IMR-90 (cell line): ENCODE results near the gene NUFIP1.

Experiments
- MXI1 ChIP-seq: IDR thresholded peaks from 2 replicates; pipeline ENCODE4 v1.6.1; 2012; ENCODE audit warnings: low read depth, mild to moderate bottlenecking, low read length, moderate library complexity, borderline replicate concordance
- NFE2L2 ChIP-seq: fragments of 150-350 bp; IDR thresholded peaks from 2 replicates; pipeline ENCODE4 v1.6.1; 2016; ENCODE audit warnings: low read depth, mild to moderate bottlenecking, low read length
- POLR2A ChIP-seq: IDR thresholded peaks from 2 replicates; pipeline ENCODE4 v1.6.1; 2012; ENCODE audit warnings: mild to moderate bottlenecking, low read depth, low read length
- RAD21 ChIP-seq: IDR thresholded peaks from 2 replicates; pipeline ENCODE4 v1.6.1; 2012; ENCODE audit warnings: low read length, improper control_type of control experiment
- RCOR1 ChIP-seq: IDR thresholded peaks from 2 replicates; pipeline ENCODE4 v1.6.1; 2012; ENCODE audit warnings: mild to moderate bottlenecking, low read length, improper control_type of control experiment; ENCODE audit not compliant: insufficient replicate concordance
- RFX5 ChIP-seq: IDR thresholded peaks from 2 replicates; pipeline ENCODE4 v1.8.0; 2012; ENCODE audit warnings: low read depth, mild to moderate bottlenecking, low read length, moderate library complexity
- TF ChIP-seq, protein P1 (sequence below): conservative IDR thresholded peaks from 2 replicates; pipeline ENCODE4 v1.5.1; 2012; ENCODE audit warnings: mild to moderate bottlenecking, low read depth, low read length, improper control_type of control experiment
- TF ChIP-seq, protein P2 (sequence below): fragments of 150-350 bp; IDR thresholded peaks from 2 replicates; pipeline ENCODE4 v1.6.1; 2017; ENCODE audit warnings: mild to moderate bottlenecking, antibody characterized with exemption, low read length, low read depth

DNA sequence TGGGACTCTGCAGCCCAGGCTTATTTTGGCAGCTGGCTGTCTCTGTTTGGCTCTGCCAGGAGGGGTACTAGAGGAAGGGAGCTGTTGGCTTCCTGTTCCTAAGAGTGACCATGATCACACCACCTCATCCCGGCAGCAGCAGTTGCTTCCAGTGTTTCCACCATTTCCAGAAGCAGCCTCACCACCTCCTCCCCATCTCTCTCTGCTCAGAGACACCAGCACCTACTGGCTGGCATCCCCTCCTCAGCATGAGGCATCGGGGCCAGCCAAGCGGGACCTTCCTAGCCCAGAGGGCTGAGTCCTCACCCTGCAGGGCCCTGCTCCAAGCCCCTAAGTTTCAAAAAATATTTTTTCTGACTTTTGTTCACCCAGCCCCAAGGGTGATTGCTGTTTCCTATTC, 59.0 kb downstream of the NUFIP1 start:
- TF ChIP-seq, protein P1, sequence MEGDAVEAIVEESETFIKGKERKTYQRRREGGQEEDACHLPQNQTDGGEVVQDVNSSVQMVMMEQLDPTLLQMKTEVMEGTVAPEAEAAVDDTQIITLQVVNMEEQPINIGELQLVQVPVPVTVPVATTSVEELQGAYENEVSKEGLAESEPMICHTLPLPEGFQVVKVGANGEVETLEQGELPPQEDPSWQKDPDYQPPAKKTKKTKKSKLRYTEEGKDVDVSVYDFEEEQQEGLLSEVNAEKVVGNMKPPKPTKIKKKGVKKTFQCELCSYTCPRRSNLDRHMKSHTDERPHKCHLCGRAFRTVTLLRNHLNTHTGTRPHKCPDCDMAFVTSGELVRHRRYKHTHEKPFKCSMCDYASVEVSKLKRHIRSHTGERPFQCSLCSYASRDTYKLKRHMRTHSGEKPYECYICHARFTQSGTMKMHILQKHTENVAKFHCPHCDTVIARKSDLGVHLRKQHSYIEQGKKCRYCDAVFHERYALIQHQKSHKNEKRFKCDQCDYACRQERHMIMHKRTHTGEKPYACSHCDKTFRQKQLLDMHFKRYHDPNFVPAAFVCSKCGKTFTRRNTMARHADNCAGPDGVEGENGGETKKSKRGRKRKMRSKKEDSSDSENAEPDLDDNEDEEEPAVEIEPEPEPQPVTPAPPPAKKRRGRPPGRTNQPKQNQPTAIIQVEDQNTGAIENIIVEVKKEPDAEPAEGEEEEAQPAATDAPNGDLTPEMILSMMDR, result no peak
- TF ChIP-seq RFX5 (no peak), POLR2A (no peak), RAD21 (no peak), NFE2L2 (no peak), RCOR1 (no peak), MXI1 (no peak)
- TF ChIP-seq, protein P2, sequence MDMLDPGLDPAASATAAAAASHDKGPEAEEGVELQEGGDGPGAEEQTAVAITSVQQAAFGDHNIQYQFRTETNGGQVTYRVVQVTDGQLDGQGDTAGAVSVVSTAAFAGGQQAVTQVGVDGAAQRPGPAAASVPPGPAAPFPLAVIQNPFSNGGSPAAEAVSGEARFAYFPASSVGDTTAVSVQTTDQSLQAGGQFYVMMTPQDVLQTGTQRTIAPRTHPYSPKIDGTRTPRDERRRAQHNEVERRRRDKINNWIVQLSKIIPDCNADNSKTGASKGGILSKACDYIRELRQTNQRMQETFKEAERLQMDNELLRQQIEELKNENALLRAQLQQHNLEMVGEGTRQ, result no peak
